ENCODE results near the gene SULT1C3. TPM values are rescaled to one million over a fixed set of nuclear protein-coding genes. Genes with fewer than 3 reads are reported as not detected.
A peak's percentile ranks its signal among the peaks of the same experiment; 100 is the strongest.

Gene SULT1C3
- total and polyA plus RNA-seq, 2 of the 4 experiments (the other 2 are of a cell fraction) = not detected

DNA sequence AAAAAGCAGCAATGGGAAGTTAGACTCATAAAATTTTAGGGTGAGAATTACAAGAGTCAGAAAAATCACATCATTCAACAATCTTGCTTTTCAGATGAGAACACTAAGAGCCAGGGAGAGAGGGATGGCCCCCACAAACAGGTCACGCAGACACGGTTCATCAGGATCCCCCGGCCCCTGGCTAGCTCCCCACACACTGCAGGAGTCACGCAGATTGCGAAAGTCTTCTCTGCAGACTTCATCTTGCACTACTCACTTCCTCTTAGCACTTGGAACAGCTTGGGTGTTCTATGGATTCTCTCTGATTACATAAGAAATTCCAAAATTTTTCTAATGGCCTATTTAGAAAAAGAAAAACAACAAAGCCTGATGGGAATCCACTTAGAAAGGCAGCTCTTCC lies 27.3 kb downstream of the SULT1C3 start:
- WGBS, 2 experiments (ENCODE audit: extremely low coverage in 2 of 2, insufficient read length in 1 of 2) = no CpG with 5 or more reads among the region's 5 CpGs
- Histone ChIP-seq H3K4me1 (ENCODE audit: control insufficient read depth, insufficient read depth, low read length) (peaks cover 16% of the 10 kb centered on the region), H2BK15ac (ENCODE audit: low read depth, low read length) (no peak overlapping the region), H3K56ac (ENCODE audit: extremely low read depth, insufficient read depth, low read length) (no peak overlapping the region), H3K9ac (ENCODE audit: low read depth, low read length) (no peak overlapping the region), H2BK20ac (ENCODE audit: low read depth, low read length) (no peak overlapping the region), H3K18ac (ENCODE audit: low read depth, low read length) (0 out of 2 replicates have a peak overlapping the region, but pooled peaks have one; percentile 30), H4K8ac (ENCODE audit: low read depth in 2 of 2, low read length in 2 of 2) (peak overlapping the region; percentile 21 to 33; a peak in 2 of 4 replicates), H2AK9ac (replicated peaks; ENCODE audit: low read depth, low read length, poor library complexity) (no peak overlapping the region), H2BK5ac (ENCODE audit: low read depth, low read length, poor library complexity, severe bottlenecking) (peak overlapping the region; percentile 70), H2AK5ac (ENCODE audit: low read depth, low read length) (no peak overlapping the region), H3K27me3 (ENCODE audit: control insufficient read depth, insufficient read depth, low read length) (peaks cover 14% of the 10 kb centered on the region), H4K5ac (ENCODE audit: low read depth, low read length) (no peak overlapping the region), H3K4ac (ENCODE audit: low read depth, low read length) (no peak overlapping the region), H4K91ac (ENCODE audit: insufficient read depth, low read depth, low read length) (no peak overlapping the region), H3K36me3 (ENCODE audit: control insufficient read depth, insufficient read depth, low read length) (no peaks in the 10 kb centered on the region), H3K4me3 (ENCODE audit: insufficient read depth, low read depth, low read length) (no peak overlapping the region), H2BK120ac (ENCODE audit: low read depth, low read length) (no peak overlapping the region; the same call in 1 of the 2 replicates), H3K9me3 (ENCODE audit: control insufficient read depth, insufficient read depth, low read length) (no peaks in the 10 kb centered on the region), H3K4me2 (ENCODE audit: low read depth, low read length) (peak overlapping the region; percentile 43; the same call in 1 of the 2 replicates), H2AFZ (replicated peaks; ENCODE audit: low read length, poor library complexity) (peak overlapping the region; percentile 52), H3K79me1 (ENCODE audit: low read depth in 1 of 2, low read length in 2 of 2) (no peaks in the 10 kb centered on the region), H3K27ac (ENCODE audit: insufficient read depth, low read length) (no peak overlapping the region), H3K23ac (ENCODE audit: low read depth, low read length) (no peak overlapping the region), H3K9me1 (ENCODE audit: insufficient read depth, low read length) (peaks cover 8% of the 10 kb centered on the region), H4K20me1 (ENCODE audit: insufficient read depth, low read length) (no peaks in the 10 kb centered on the region), H3K14ac (replicated peaks; ENCODE audit: low read depth, low read length) (0 out of 2 replicates have a peak overlapping the region, but pooled peaks have one; percentile 27)
- TF ChIP-seq MAFK (IDR thresholded peaks at IDR 0.05; ENCODE audit: low read depth, low read length) (no peak), CEBPB (IDR thresholded peaks at IDR 0.05; ENCODE audit: low read depth, low read length) (peak; percentile 95), POLR2A (IDR thresholded peaks at IDR 0.05; ENCODE audit: low read depth, low read length) (no peak)
- peak; percentile 71 for DNase-seq
- intact Hi-C loops (cut with micrococcal nuclease) (no loop called here), dilution Hi-C loops (cut with HindIII; ENCODE audit: low sequenced_read_pairs, unreplicated experiment) (no loop called here), in situ Hi-C loops (cut with MboI; ENCODE audit: low sequenced_read_pairs) (no loop called here)
- ChIA-PET POLR2A (ENCODE audit: unreplicated experiment) (no interaction called here), CTCF (no interaction called here)
- ATAC-seq (ENCODE audit: low read depth) = peak; percentile 25
- BruUV-seq (replicated peaks) = no TSS peak

Data from IMR-90 (cell line).